ENCODE measurements around the gene FLNB. TPM values are rescaled to one million over a fixed set of nuclear protein-coding genes. Genes with fewer than 3 reads are reported as not detected.
A peak's percentile ranks its signal among the peaks of the same experiment; 100 is the strongest.

The FLNB gene
- total RNA-seq, 2 donors from 2014 or later = 212 to 221 TPM

DNA sequence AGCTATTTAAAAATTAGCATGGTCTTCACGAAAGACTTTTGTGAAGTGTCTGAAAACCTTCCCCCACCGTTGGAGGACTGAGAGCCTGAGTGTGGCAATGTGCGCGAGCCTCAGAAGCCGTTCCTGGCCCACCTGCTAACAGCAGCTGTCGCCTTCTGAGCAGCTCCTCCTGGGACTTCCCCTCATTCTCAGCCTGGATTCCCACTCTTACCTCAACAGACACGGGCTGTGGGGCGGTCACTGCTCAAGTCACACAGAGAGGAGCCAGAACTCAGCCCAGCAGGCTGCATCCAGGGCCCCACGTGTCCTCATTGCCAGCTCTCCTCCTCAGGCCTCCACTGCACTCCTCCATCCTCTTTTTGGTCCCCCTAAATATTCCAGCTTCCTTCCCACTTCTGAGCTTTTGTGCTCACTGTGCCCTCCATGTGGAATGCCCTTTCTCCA, 194.7 kb downstream of the FLNB start:
- WGBS, 2 experiments (ENCODE audit: insufficient coverage in 1 of 2, insufficient read length in 1 of 2) = 89 to 96% methylated on average over 9 of the region's 9 CpGs
- H3K27ac Mint-ChIP-seq = no peak overlapping the region

DNA sequence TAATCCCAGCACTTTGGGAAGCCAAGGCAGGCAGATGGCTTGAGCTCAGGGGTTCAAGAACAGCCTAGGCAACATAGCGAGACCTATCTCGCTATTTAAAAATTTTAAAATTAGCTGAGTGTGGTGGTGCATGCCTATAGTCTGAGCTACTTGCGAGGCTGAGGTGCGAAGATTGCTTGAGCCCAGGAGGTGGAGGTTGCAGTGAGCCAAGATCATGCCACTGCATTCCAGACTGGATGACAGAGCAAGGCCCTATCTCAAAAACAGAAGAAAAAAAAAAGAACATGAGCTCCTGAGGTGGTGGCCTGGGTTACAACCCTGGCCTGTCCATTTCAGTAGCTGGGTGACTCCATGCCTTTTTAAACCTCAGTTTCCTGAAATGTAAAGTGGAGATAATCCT, 195.3 kb downstream of the FLNB start:
- no peak overlapping the region for H3K4me3 Mint-ChIP-seq
- Histone ChIP-seq H3K9me3 (ENCODE audit: control insufficient read depth, low read length) (no peaks in the 10 kb centered on the region), H3K27me3 (ENCODE audit: control insufficient read depth, insufficient read depth, low read length, poor library complexity, severe bottlenecking) (no peaks in the 10 kb centered on the region), H3K36me3 (ENCODE audit: control insufficient read depth, insufficient read depth, low read length) (no peaks in the 10 kb centered on the region), H3K4me3 (ENCODE audit: low read length) (no peak overlapping the region), H3K27ac (ENCODE audit: low read depth, low read length) (no peak overlapping the region), H3K9ac (ENCODE audit: extremely low read depth, low read length, poor library complexity, severe bottlenecking) (no peak overlapping the region), H3K4me1 (ENCODE audit: control insufficient read depth, insufficient read depth, low read length) (no peaks in the 10 kb centered on the region)
- no peak overlapping the region for H3K27ac Mint-ChIP-seq
- no peaks in the 10 kb centered on the region for H3K4me1 Mint-ChIP-seq
- WGBS, 2 experiments (ENCODE audit: insufficient coverage in 1 of 2, insufficient read length in 1 of 2) = 87 to 100% methylated on average over 4 of the region's 4 CpGs
- H3K9me3 Mint-ChIP-seq = no peaks in the 10 kb centered on the region
- peaks cover 3% of the 10 kb centered on the region for H3K27me3 Mint-ChIP-seq (ENCODE audit: insufficient read depth)
- no peak for DNase-seq
- TF ChIP-seq, protein P1, sequence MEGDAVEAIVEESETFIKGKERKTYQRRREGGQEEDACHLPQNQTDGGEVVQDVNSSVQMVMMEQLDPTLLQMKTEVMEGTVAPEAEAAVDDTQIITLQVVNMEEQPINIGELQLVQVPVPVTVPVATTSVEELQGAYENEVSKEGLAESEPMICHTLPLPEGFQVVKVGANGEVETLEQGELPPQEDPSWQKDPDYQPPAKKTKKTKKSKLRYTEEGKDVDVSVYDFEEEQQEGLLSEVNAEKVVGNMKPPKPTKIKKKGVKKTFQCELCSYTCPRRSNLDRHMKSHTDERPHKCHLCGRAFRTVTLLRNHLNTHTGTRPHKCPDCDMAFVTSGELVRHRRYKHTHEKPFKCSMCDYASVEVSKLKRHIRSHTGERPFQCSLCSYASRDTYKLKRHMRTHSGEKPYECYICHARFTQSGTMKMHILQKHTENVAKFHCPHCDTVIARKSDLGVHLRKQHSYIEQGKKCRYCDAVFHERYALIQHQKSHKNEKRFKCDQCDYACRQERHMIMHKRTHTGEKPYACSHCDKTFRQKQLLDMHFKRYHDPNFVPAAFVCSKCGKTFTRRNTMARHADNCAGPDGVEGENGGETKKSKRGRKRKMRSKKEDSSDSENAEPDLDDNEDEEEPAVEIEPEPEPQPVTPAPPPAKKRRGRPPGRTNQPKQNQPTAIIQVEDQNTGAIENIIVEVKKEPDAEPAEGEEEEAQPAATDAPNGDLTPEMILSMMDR (conservative IDR thresholded peaks at IDR 0.05) = no peak
- H3K36me3 Mint-ChIP-seq (ENCODE audit: low read depth) = no peaks in the 10 kb centered on the region

More for the DNA sequence above, 194.7 kb downstream of the FLNB start:
- no peak overlapping the region for H3K9ac ChIP-seq (ENCODE audit: extremely low read depth, low read length, poor library complexity, severe bottlenecking)
- H3K27me3 ChIP-seq (ENCODE audit: control insufficient read depth, insufficient read depth, low read length, poor library complexity, severe bottlenecking) = no peaks in the 10 kb centered on the region
- H3K27me3 Mint-ChIP-seq (ENCODE audit: insufficient read depth) = peaks cover 3% of the 10 kb centered on the region
- H3K9me3 ChIP-seq (ENCODE audit: control insufficient read depth, low read length) = no peaks in the 10 kb centered on the region
- H3K36me3 Mint-ChIP-seq (ENCODE audit: low read depth) = no peaks in the 10 kb centered on the region
- H3K4me3 ChIP-seq (ENCODE audit: low read length) = no peak overlapping the region
- no peaks in the 10 kb centered on the region for H3K36me3 ChIP-seq (ENCODE audit: control insufficient read depth, insufficient read depth, low read length)
- no peak for DNase-seq
- H3K4me1 ChIP-seq (ENCODE audit: control insufficient read depth, insufficient read depth, low read length) = no peaks in the 10 kb centered on the region
- H3K4me3 Mint-ChIP-seq = no peak overlapping the region
- no peaks in the 10 kb centered on the region for H3K9me3 Mint-ChIP-seq
- no peak overlapping the region for H3K27ac ChIP-seq (ENCODE audit: low read depth, low read length)
- TF ChIP-seq, protein P1 (conservative IDR thresholded peaks at IDR 0.05) = no peak
- H3K4me1 Mint-ChIP-seq = no peaks in the 10 kb centered on the region

DNA sequence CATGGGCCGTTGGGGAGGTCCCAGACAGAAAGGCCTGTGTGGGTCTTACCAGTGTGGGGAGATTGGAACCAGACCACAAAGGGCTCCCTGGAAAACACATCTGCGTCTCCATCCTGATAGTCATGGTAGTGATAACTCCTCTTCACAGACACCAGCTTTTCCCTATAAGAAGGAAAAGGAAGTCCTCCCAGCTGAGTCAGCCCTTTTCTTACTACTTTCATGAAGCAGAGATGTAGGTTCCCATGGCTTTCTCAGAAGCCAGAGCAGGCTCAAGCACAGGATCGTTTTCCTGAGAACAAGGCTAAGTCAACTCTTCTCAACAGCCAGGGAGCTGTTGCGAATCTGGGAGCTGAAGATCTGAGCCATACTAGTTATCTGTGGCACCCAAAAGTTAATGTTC, 196.5 kb downstream of the FLNB start:
- Mint-ChIP-seq H3K4me1 (no peaks in the 10 kb centered on the region), H3K27me3 (ENCODE audit: insufficient read depth) (peaks cover 4% of the 10 kb centered on the region), H3K4me3 (no peak overlapping the region), H3K36me3 (ENCODE audit: low read depth) (no peaks in the 10 kb centered on the region), H3K27ac (no peak overlapping the region), H3K9me3 (no peaks in the 10 kb centered on the region)
- Histone ChIP-seq H3K4me1 (ENCODE audit: control insufficient read depth, insufficient read depth, low read length) (no peaks in the 10 kb centered on the region), H3K27me3 (ENCODE audit: control insufficient read depth, insufficient read depth, low read length, poor library complexity, severe bottlenecking) (no peaks in the 10 kb centered on the region), H3K27ac (ENCODE audit: low read depth, low read length) (no peak overlapping the region), H3K36me3 (ENCODE audit: control insufficient read depth, insufficient read depth, low read length) (no peaks in the 10 kb centered on the region), H3K9ac (ENCODE audit: extremely low read depth, low read length, poor library complexity, severe bottlenecking) (no peak overlapping the region), H3K4me3 (ENCODE audit: low read length) (no peak overlapping the region), H3K9me3 (ENCODE audit: control insufficient read depth, low read length) (no peaks in the 10 kb centered on the region)
- WGBS, 2 experiments (ENCODE audit: insufficient coverage in 1 of 2, insufficient read length in 1 of 2) = 92% methylated on average over 3 to 4 of the region's 4 CpGs
- peak; percentile 14 for DNase-seq
- TF ChIP-seq, protein P1 (conservative IDR thresholded peaks at IDR 0.05) = no peak
